ENCODE measurements around the gene POLR3H. TPM values are rescaled to one million over a fixed set of nuclear protein-coding genes. Genes with fewer than 3 reads are reported as not detected.

The POLR3H gene
- total and polyA plus RNA-seq, 10 of the 15 experiments (the other 5 are each of a cell fraction or from before 2014, with no cell fraction given): 3.5 to 62.7 (median 24.6) TPM

DNA sequence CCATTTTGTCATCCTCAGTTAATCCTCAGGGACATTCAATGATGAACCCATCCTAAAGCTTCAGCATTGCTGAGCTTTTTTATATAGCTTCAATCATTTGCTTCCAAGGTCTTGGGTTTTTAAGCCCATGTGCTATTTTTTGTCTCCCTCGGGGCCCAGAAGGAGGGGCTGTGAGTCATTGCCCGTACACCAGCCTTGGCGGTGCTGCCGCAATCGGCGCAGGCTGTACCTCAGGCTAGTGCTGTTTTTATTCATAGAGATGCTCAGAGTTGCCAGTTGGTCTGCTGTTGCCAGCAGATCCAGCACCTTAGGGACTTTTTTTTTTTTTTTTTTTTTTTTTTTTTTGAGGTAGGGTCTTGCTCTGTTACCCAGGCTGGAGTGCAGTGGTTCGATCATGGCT, 39.9 kb downstream of the POLR3H start:
- Histone ChIP-seq H3K4me2 (ENCODE audit: control insufficient read depth, insufficient read depth) (no peak overlapping the region), H4K20me1 (ENCODE audit: control insufficient read depth, insufficient read depth) (no peaks in the 10 kb centered on the region), H3K27me3 (replicated peaks in 1 of 2; ENCODE audit: control insufficient read depth in 2 of 2, insufficient read depth in 2 of 2, low read length in 1 of 2) (no peaks in the 10 kb centered on the region), H3K4me3 (no peak overlapping the region), H3K4me1 (ENCODE audit: control insufficient read depth, insufficient read depth, low read length) (no peaks in the 10 kb centered on the region), H3K27ac (ENCODE audit: control insufficient read depth, insufficient read depth) (no peak overlapping the region), H2AFZ (ENCODE audit: control insufficient read depth, low read depth, low read length) (no peak overlapping the region), H3K36me3 (ENCODE audit: control insufficient read depth in 2 of 2, insufficient read depth in 2 of 2, low read length in 1 of 2) (peaks cover 17 to 31% of the 10 kb centered on the region in 2 experiments), H3K79me2 (ENCODE audit: control insufficient read depth, insufficient read depth, low read length) (0 out of 2 replicates have a peak, but pooled peaks cover 1% of the 10 kb centered on the region), H3K9me3 (replicated peaks; ENCODE audit: control insufficient read depth, insufficient read depth, low read length) (no peaks in the 10 kb centered on the region), H3K9ac (ENCODE audit: control insufficient read depth, insufficient read depth, low read length) (no peak overlapping the region)
- POLR2A ChIA-PET: interaction anchor here (1.4 kb wide), 1 partner anchor 36 kb away, joined by 5 read pairs; the partner anchor contains the start of genes ACO2 and PHF5A
- FAIRE-seq: no peak
- CTCF ChIA-PET: interaction anchor here (0.7 to 1.8 kb wide), 6 partner anchors 10 to 129 kb away, joined by 3 to 8 read pairs (median 4); no protein-coding TSS in a partner anchor
- no peak for DNase-seq (ENCODE audit: low read depth, low spot score)
- TF ChIP-seq, protein P1, sequence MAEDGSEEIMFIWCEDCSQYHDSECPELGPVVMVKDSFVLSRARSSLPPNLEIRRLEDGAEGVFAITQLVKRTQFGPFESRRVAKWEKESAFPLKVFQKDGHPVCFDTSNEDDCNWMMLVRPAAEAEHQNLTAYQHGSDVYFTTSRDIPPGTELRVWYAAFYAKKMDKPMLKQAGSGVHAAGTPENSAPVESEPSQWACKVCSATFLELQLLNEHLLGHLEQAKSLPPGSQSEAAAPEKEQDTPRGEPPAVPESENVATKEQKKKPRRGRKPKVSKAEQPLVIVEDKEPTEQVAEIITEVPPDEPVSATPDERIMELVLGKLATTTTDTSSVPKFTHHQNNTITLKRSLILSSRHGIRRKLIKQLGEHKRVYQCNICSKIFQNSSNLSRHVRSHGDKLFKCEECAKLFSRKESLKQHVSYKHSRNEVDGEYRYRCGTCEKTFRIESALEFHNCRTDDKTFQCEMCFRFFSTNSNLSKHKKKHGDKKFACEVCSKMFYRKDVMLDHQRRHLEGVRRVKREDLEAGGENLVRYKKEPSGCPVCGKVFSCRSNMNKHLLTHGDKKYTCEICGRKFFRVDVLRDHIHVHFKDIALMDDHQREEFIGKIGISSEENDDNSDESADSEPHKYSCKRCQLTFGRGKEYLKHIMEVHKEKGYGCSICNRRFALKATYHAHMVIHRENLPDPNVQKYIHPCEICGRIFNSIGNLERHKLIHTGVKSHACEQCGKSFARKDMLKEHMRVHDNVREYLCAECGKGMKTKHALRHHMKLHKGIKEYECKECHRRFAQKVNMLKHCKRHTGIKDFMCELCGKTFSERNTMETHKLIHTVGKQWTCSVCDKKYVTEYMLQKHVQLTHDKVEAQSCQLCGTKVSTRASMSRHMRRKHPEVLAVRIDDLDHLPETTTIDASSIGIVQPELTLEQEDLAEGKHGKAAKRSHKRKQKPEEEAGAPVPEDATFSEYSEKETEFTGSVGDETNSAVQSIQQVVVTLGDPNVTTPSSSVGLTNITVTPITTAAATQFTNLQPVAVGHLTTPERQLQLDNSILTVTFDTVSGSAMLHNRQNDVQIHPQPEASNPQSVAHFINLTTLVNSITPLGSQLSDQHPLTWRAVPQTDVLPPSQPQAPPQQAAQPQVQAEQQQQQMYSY (CRISPR knock-in tag; IDR thresholded peaks at IDR 0.05): no peak
- no peak for TF ChIP-seq TAF1 (IDR thresholded peaks at IDR 0.05; ENCODE audit: borderline replicate concordance, low read depth, low read length)
- no peak for TF ChIP-seq MTA2 (IDR thresholded peaks at IDR 0.05; ENCODE audit: low read depth)
- TF ChIP-seq MEF2B (IDR thresholded peaks at IDR 0.05; ENCODE audit: partially characterized antibody, poor library complexity, severe bottlenecking): peak; percentile 24
- TF ChIP-seq NFYA (IDR thresholded peaks at IDR 0.05; ENCODE audit: borderline replicate concordance, low read depth, low read length): no peak
- TF ChIP-seq SMAD5 (IDR thresholded peaks at IDR 0.05; ENCODE audit: low read depth): no peak
- TF ChIP-seq BHLHE40 (IDR thresholded peaks at IDR 0.05; ENCODE audit: borderline replicate concordance in 1 of 2, low read depth in 2 of 2, low read length in 1 of 2): no peak
- 0 out of 2 replicates have a peak, but pooled peaks have one; percentile 6 for TF ChIP-seq JUNB (IDR thresholded peaks at IDR 0.05)
- no peak for TF ChIP-seq EED (IDR thresholded peaks at IDR 0.05; ENCODE audit: low read depth)
- TF ChIP-seq FOS (IDR thresholded peaks at IDR 0.05; ENCODE audit: borderline replicate concordance, extremely low read depth, insufficient read length): no peak
- no peak for TF ChIP-seq PBX3 (IDR thresholded peaks at IDR 0.05; ENCODE audit: insufficient replicate concordance, low read depth, low read length)
- TF ChIP-seq SIN3A (IDR thresholded peaks at IDR 0.05; ENCODE audit: low read depth, low read length): no peak
- no peak for TF ChIP-seq TARDBP (IDR thresholded peaks at IDR 0.05; ENCODE audit: borderline replicate concordance)
- RAD21 ChIA-PET (ENCODE audit: unreplicated experiment): no interaction called here
- no TSS peak for BruUV-seq (replicated peaks)
- ATAC-seq: peak; percentile 73
- intact Hi-C loops (cut with micrococcal nuclease; ENCODE audit: unreplicated experiment) (loop anchor here (5.0 kb wide), 2 partner anchors 37 to 57 kb away; partner anchors contain the start of genes ACO2, PHF5A and TOB2), in situ Hi-C loops (cut with MboI) (no loop called here)
- SMC1A ChIA-PET (ENCODE audit: uncharacterized antibody, unreplicated experiment): interaction anchor here (0.6 to 3.2 kb wide), 6 partner anchors 25 to 331 kb away, joined by 3 to 19 read pairs (median 4); partner anchors contain the start of genes ACO2 and PHF5A
- WGBS (ENCODE audit: insufficient coverage, insufficient replicate concordance, low lambda C conversion rate, missing lambda C conversion rate): under 1% methylated on average over 7 of the region's 7 CpGs

Data from GM12878 (cell line).